ENCODE data around the gene FUT3.

DNA sequence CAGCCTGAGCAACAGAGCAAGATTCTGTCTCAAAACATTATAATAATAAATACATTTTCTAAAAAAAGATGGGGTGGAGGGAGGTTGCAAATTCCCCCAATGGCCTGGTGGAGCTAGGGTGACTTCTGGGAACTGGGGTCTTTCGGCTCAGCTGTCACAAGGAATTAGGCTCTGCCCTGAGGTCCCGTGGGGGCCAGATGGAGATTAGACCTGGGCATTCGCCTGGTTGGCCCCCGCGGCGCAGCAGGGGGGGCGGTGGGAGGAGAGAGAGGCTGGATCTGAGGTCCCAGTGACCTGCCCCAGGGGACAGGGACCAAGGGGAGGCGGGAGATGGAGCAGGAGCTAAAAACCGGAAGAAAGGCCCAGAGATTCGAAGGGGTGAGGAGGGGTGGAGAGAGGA is 26.5 kb downstream of the FUT3 start:
- TF ChIP-seq CTCF (IDR thresholded peaks at IDR 0.05) (no peak), ATF3 (CRISPR knock-in tag; conservative IDR thresholded peaks at IDR 0.05) (no peak), TP53 (CRISPR knock-in tag; IDR thresholded peaks at IDR 0.05) (no peak), SP1 (CRISPR knock-in tag; conservative IDR thresholded peaks at IDR 0.05) (no peak), STAT6 (CRISPR knock-in tag; conservative IDR thresholded peaks at IDR 0.05; ENCODE audit: low read depth) (no peak), CREB1 (CRISPR knock-in tag; IDR thresholded peaks at IDR 0.05) (no peak), ZNF263 (CRISPR knock-in tag; IDR thresholded peaks at IDR 0.05; ENCODE audit: low read depth) (no peak), TCF7 (CRISPR knock-in tag; IDR thresholded peaks at IDR 0.05; ENCODE audit: low read depth) (no peak), SMAD3 (CRISPR knock-in tag; IDR thresholded peaks at IDR 0.05; ENCODE audit: borderline replicate concordance) (no peak), E2F4 (CRISPR knock-in tag; IDR thresholded peaks at IDR 0.05; ENCODE audit: borderline replicate concordance, low read depth) (no peak), TEAD4 (CRISPR knock-in tag; IDR thresholded peaks at IDR 0.05) (no peak)

Measured in WTC11 (cell line).